NCI-H1436 treated with DMSO at 0.1 percent for 48 hours (cell line): ENCODE data around the gene MTM1.

Experiments used
- DNase-seq: peaks from one replicate; lab custom pipeline; 2025; lab: John Stamatoyannopoulos, UW

Gene MTM1

GRCh38 chrX:150664290-150664689, 95.9 kb downstream of the MTM1 start:
- DNase-seq, result peak; percentile 30

DNA sequence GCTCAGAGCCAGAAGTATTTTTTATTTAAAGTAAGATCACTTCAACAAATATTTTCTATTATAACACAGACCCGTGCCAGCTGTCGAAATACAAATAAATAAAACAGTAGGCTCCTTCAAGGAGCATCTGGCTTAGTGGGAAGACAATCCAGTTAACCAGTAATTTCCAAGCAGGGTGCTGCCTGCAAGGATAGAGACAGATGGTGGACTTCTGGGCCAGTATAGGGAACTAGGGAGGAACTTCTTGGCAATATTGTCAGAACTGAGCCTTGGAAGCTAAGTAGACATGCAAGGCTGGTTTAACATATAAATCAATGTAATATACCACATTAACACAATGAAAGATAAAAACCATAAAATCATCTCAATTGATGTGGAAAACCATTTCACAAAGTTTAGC, 107.8 kb downstream of the MTM1 start:
- DNase-seq, result no peak

GRCh38 chrX:150680974-150681373, 112.6 kb downstream of the MTM1 start:
- no peak for DNase-seq

- DNase-seq, result no peak
Observed at GRCh38 chrX:150683112-150683511, 114.7 kb downstream of the MTM1 start.

- DNase-seq, result no peak
Observed at GRCh38 chrX:150683536-150684146, 115.2 kb downstream of the MTM1 start.

- no peak for DNase-seq
Observed at GRCh38 chrX:150688911-150689451, 120.6 kb downstream of the MTM1 start.

DNA sequence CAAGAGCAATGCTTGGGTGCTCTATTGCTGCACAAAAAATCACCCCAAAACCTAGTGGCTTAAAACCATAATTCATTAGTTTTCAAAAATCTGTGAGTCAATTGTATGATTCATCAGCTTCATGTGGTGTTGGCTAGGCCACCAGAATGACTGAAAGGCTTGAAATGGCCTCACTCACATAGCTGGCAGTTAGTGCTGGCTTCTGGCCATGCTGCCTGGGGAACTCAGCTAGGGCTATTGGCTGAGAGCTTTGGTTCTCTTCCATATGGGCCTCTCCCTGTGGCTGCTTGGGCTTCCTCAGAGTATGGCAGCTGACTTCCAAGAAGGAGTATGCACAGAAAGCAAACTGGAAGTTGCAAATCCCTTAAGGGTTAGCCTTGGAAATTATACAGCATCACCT, 121.7 kb downstream of the MTM1 start:
- DNase-seq, result no peak

DNA sequence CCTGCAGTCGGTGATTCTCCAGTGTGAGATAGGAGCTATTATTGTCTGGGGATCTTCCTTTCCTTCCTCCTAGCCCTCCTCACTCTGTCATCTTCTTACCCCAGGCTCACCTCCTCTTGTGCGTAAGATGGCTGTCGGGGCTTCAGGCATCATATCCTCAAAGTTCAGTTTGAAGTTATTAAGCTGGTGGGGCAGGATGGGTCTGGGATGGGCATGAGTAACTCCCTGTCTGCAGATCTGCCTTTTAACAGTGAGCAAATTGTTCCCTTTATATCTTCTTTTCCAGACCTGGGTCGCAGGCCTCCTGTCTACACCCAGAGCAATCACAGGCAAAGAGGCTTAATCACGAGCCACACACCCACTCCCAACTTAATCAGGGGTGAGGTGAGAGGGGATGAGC, 123.9 kb downstream of the MTM1 start:
- no peak for DNase-seq

- DNase-seq, result no peak
Observed at GRCh38 chrX:150692831-150693724, 124.7 kb downstream of the MTM1 start, which contains the start of gene MTMR1. MTMR1 (plus strand) TSS chrX:150693396; CDS start chrX:150693531, 135 bp downstream.

GRCh38 chrX:150693725-150694574, 125.5 kb downstream of the MTM1 start:
- no peak for DNase-seq

GRCh38 chrX:150694738-150695410, 126.5 kb downstream of the MTM1 start:
- no peak for DNase-seq

DNA sequence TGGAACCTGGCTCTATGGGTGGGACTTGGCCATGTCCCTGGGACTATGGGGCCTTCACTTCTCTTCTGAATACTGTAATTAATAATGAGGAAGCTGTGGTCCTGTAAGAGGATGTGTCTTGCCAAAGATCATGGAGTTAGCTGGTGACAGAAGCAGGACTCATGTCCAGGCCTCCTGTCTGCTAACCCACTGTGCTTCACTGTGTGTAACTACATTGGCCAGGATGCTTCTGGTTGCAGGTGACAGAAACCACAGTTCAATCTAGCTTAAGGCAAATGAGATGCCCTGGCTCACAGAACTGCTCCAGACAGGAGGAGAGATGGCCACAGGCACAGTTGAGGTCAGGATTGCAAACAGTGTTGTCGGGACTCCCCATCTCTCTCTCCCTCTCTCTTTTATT, 127.9 kb downstream of the MTM1 start:
- no peak for DNase-seq

GRCh38 chrX:150696866-150697265, 128.4 kb downstream of the MTM1 start:
- no peak for DNase-seq

DNA sequence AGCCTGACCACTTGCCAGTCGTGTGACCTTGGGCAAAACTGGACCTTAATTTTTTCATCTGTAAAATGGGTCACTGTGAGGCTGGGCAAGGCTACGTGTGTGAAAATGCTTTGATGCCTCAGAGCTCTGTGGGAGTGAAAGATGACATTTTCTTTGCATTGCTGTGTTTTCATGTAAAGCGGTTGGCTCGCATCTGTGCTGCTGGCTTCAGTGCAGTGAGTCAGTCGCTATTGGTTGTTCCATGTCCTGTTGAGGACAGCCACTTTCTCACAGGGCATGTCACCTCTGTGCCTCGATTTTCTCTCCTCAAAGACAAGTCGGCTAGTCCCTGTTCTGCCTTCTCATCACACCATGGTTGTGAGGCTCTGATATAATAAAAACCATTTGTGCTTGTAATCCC, 129.2 kb downstream of the MTM1 start:
- DNase-seq, result no peak

- no peak for DNase-seq
Observed at GRCh38 chrX:150698981-150699380, 130.6 kb downstream of the MTM1 start.

DNA sequence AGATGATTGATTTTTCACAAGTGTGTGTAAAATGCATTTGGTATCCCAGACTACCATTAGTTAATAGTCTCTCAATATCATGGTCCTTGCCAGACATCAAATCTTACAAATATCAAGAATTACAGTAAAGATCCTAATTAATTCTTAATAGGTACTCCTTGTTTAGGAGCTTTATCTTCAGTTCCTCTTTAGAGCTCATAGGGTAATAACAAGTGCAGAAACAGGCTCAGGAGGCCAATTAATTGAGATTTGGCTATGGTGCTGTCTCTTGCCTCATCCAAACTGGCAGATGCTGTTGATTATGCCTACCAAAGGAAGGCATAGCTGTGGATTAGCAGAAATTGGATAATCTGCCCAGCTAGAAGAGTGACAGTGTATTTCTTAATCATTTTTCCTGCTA, 131.7 kb downstream of the MTM1 start:
- no peak for DNase-seq

DNA sequence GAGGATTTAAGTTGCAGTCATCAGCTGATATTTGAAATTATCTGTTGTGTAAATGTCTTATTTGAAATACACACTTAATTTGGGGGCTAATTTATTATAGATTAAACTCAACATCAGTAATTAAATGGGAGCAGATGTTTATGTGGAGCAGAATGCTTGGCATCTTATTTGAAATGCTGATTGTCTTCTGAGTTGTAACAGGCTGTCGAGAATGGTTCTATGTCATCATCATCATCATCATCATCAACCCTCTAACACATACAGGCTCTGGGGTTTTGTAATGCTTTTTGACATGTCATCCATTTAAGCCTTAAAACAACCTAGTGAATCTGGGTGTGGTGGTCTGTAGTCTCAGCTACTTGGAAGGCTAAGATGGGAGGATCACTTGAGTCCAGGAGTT, 133.0 kb downstream of the MTM1 start:
- no peak for DNase-seq

GRCh38 chrX:150702966-150703694, 134.7 kb downstream of the MTM1 start:
- DNase-seq, result no peak

DNA sequence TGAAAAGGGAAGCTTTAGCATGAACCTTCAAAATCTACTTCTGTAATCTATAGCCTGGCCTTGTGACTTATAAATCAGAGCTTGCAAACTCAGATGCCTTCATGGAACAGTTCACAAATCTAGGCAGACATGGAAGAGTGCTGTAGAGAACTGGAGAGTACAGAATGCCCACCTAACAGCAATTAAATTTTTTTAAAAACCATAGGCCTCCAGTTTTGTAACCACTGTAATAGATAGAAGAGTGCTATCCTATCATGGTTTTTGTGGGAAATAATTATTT, 135.2 kb downstream of the MTM1 start:
- DNase-seq, result no peak

DNA sequence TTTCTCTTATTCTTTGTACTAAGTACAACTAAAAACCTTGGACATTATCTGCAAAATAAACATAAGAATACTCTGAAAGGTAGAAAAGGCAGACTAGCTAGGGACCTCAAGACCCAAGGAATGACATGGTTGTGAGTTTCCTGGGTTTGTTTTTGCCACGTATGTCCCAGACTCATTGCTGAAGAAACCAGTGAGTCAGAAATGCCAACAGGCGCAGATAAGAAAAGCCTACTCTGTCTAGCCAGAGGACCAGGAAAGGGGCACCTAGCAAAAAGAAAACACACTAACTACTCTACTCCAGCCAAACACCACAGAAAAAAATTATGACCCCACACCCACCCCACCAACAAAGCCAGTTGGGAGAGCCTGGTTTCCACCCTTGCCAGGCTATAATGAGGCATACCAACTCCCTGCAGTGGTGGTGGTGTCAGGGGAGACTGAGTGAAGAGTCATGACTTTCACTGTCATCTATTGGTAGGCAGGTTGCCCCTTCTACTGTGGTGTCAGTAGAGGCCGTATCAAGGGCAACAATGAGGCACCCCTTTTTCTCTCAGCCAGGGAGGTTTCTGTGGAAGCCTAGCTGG, 135.7 kb downstream of the MTM1 start:
- no peak for DNase-seq

DNA sequence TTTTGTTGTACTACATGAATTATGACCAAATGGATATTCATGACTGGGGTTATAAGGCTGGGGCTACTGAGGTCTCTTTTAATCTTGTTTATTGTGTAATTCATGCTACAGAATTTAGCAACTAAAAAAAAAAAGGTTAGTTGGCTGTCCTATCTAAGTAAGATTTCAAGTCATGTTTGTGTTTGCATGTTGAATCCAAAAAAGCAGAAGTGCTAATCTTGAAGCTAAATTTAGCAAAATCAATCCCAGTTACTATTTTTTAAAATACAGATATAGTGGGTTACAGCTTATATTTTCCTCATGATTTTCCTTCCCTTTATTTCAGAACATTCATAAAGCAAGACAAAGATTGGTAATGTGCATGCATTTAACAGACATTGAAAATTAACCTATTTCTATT, 144.2 kb downstream of the MTM1 start:
- DNase-seq, result no peak
